Esophagus muscularis mucosa (tissue), 4 donors: ENCODE results near the gene GALT. TPM values are rescaled to one million over a fixed set of nuclear protein-coding genes. Genes with fewer than 3 reads are reported as not detected.

Experiments used
- DNase-seq: peaks from one replicate; pipeline ENCODE4 v3.0.0-alpha.2; 2017; ENCODE audit errors: extremely low spot score
- H3K27ac ChIP-seq, 4 donors: fragments of 200-600 bp; sonication (generic); replicated peaks in 1 of 4; 1 replicate in 3 of 4; 2 replicates in 1 of 4; pipeline ENCODE4 v1.5.1; 2016 to 2019; ENCODE audit warnings: mild to moderate bottlenecking in 1 of 4
- H3K27me3 ChIP-seq, 4 donors: fragments of 200-600 bp; sonication (generic); one replicate each; pipeline versions ENCODE4 v1.5.1 to v1.6.0; 2016 to 2019
- H3K36me3 ChIP-seq, 4 donors: fragments of 200-600 bp; sonication (generic); one replicate each; pipeline ENCODE4 v1.5.1; 2016 to 2019
- H3K4me1 ChIP-seq, 4 donors: fragments of 200-600 bp; sonication (generic); one replicate each; pipeline ENCODE4 v1.5.1; 2016 to 2019
- H3K4me3 ChIP-seq, 4 donors: fragments of 200-600 bp; sonication (generic); 1 replicate in 2 of 4; 2 replicates in 2 of 4; pipeline ENCODE4 v1.5.1; 2016 to 2019; ENCODE audit warnings: mild to moderate bottlenecking in 4 of 4, moderate library complexity in 1 of 4
- H3K9me3 ChIP-seq, 4 donors: fragments of 200-600 bp; sonication (generic); 1 replicate in 3 of 4; 2 replicates in 1 of 4; pipeline ENCODE4 v1.5.1; 2016 to 2019
- CTCF ChIP-seq, 3 experiments: fragments of 200-600 bp in 2 of 3; fragments of 450-650 bp in 1 of 3; sonication (generic) in 2 of 3; IDR thresholded peaks; one replicate each; pipeline ENCODE4 v1.5.1; 2017 to 2019; ENCODE audit warnings: antibody characterized with exemption in 3 of 3, mild to moderate bottlenecking in 2 of 3, moderate library complexity in 1 of 3
- EP300 ChIP-seq: sonication (generic); formaldehyde crosslinking; IDR thresholded peaks from one replicate; pipeline ENCODE4 v1.6.1; 2017; ENCODE audit warnings: antibody characterized with exemption
- POLR2A ChIP-seq: fragments of 450-650 bp; IDR thresholded peaks from one replicate; pipeline ENCODE4 v1.6.1; 2017; ENCODE audit warnings: antibody characterized with exemption, moderate library complexity, mild to moderate bottlenecking, low read depth
- POLR2AphosphoS5 ChIP-seq, 2 donors: sonication (generic); formaldehyde crosslinking; IDR thresholded peaks; one replicate each; pipeline ENCODE4 v1.6.1; 2017; ENCODE audit warnings: antibody characterized with exemption in 2 of 2
- WGBS: methylation state at CpG from one replicate; pipeline ENCODE4 v1.1.5; 2018; 5-methylcytosine and 5-hydroxymethylcytosine counted together
- intact Hi-C: fragments of 100-400 bp; cut with DNase I; formaldehyde crosslinking; loops from one replicate; pipeline ENCODE4 v1.15.1; 2023
- total RNA-seq, 4 donors: library from RNA; depleted of rRNA; stranded (reverse); fragments of >200 nt; gene quantifications; one replicate each; pipeline versions ENCODE4 v1.1.0 to v1.2.1, GENCODE V29; 2016

The GALT gene
- total RNA-seq, 4 donors from 2014 or later: 15.9 to 34.7 (median 22.9) TPM

GRCh38 chr9:34688329-34689115, 42.0 kb downstream of the GALT start:
- Histone ChIP-seq H3K9me3 (no peaks in the 10 kb centered on the region), H3K27me3 (no peaks in the 10 kb centered on the region), H3K4me1 (peaks cover 0 to 13% (median 0%) of the 10 kb centered on the region in 4 donors), H3K36me3 (peaks cover 0 to 1% (median 0%) of the 10 kb centered on the region in 4 donors), H3K27ac (no peak overlapping the region), H3K4me3 (no peak overlapping the region)
- DNase-seq: no peak
- no peak for TF ChIP-seq POLR2AphosphoS5 (IDR thresholded peaks at IDR 0.05)
- no peak for TF ChIP-seq POLR2A
- TF ChIP-seq CTCF (IDR thresholded peaks at IDR 0.05): no peak
- TF ChIP-seq EP300: no peak
- WGBS: 86% methylated on average over 2 of the region's 5 CpGs
- intact Hi-C loops: no loop called here

GRCh38 chr9:34689116-34689470, 42.6 kb downstream of the GALT start:
- Histone ChIP-seq H3K36me3 (no peaks in the 10 kb centered on the region), H3K4me1 (peaks cover 0 to 13% (median 0%) of the 10 kb centered on the region in 4 donors)
- 86% methylated on average over 4 of the region's 4 CpGs for whole genome bisulfite sequencing

GRCh38 chr9:34689512-34689911, 43.0 kb downstream of the GALT start:
- H3K27ac ChIP-seq: no peak overlapping the region
- TF ChIP-seq CTCF (IDR thresholded peaks at IDR 0.05): no peak
- no peak for TF ChIP-seq POLR2AphosphoS5 (IDR thresholded peaks at IDR 0.05)
- no peaks in the 10 kb centered on the region for H3K27me3 ChIP-seq
- H3K9me3 ChIP-seq: no peaks in the 10 kb centered on the region
- WGBS: 92% methylated on average over 8 of the region's 8 CpGs
- H3K36me3 ChIP-seq: no peaks in the 10 kb centered on the region
- no peak for DNase-seq
- no peak overlapping the region for H3K4me3 ChIP-seq
- H3K4me1 ChIP-seq: peaks cover 0 to 13% (median 0%) of the 10 kb centered on the region in 4 donors
- intact Hi-C loops: no loop called here

More at GRCh38 chr9:34689116-34689470, 42.6 kb downstream of the GALT start:
- Histone ChIP-seq H3K27ac (no peak overlapping the region), H3K4me3 (no peak overlapping the region), H3K27me3 (no peaks in the 10 kb centered on the region), H3K9me3 (no peaks in the 10 kb centered on the region)
- no peak for TF ChIP-seq CTCF (IDR thresholded peaks at IDR 0.05)
- TF ChIP-seq POLR2A: no peak
- no peak for TF ChIP-seq POLR2AphosphoS5 (IDR thresholded peaks at IDR 0.05)
- TF ChIP-seq EP300: no peak
- intact Hi-C loops: no loop called here
- DNase-seq: no peak

GRCh38 chr9:34690983-34691935, 44.8 kb downstream of the GALT start, which contains the start of gene CCL19:
TSS of gene CCL19 (minus strand) at chr9:34691276. CDS start at chr9:34691139, 137 bp downstream.
- Histone ChIP-seq H3K27ac (no peak within 1 kb of the TSS), H3K36me3 (no peaks in the 10 kb centered on the region), H3K27me3 (no peaks in the 10 kb centered on the region), H3K9me3 (no peaks in the 10 kb centered on the region), H3K4me1 (peaks cover 0 to 13% (median 0%) of the 10 kb centered on the region in 4 donors), H3K4me3 (no peak within 1 kb of the TSS)
- DNase-seq: no peak
- 39% methylated on average over 5 of the region's 6 CpGs for WGBS
- intact Hi-C loops: no loop called here
- TF ChIP-seq CTCF (IDR thresholded peaks at IDR 0.05): no peak
- TF ChIP-seq EP300: no peak
- TF ChIP-seq POLR2A: no peak
- no peak for TF ChIP-seq POLR2AphosphoS5 (IDR thresholded peaks at IDR 0.05)
